22Rv1 (cell line): ENCODE measurements around the gene SNX8.
"Not testable (repeated sequence)": the region's sequence is repeated elsewhere in the genome, so short reads cannot be mapped to it uniquely, and the experiment has no call there.

Experiments used
- ZFX ChIP-seq: fragments of 450-650 bp; IDR thresholded peaks from 2 replicates; pipeline ENCODE4 v1.6.1; 2017; ENCODE audit warnings: antibody characterized with exemption, borderline replicate concordance
- TF ChIP-seq, protein P1 (sequence below): fragments of 450-650 bp; IDR thresholded peaks from 2 replicates; pipeline ENCODE4 v1.5.1; 2017; ENCODE audit warnings: mild to moderate bottlenecking

- TF ChIP-seq, protein P1, sequence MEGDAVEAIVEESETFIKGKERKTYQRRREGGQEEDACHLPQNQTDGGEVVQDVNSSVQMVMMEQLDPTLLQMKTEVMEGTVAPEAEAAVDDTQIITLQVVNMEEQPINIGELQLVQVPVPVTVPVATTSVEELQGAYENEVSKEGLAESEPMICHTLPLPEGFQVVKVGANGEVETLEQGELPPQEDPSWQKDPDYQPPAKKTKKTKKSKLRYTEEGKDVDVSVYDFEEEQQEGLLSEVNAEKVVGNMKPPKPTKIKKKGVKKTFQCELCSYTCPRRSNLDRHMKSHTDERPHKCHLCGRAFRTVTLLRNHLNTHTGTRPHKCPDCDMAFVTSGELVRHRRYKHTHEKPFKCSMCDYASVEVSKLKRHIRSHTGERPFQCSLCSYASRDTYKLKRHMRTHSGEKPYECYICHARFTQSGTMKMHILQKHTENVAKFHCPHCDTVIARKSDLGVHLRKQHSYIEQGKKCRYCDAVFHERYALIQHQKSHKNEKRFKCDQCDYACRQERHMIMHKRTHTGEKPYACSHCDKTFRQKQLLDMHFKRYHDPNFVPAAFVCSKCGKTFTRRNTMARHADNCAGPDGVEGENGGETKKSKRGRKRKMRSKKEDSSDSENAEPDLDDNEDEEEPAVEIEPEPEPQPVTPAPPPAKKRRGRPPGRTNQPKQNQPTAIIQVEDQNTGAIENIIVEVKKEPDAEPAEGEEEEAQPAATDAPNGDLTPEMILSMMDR: not testable (repeated sequence)
- not testable (repeated sequence) for TF ChIP-seq ZFX
Observed at GRCh38 chr7:2302743-2303397, 11.4 kb downstream of the SNX8 start.
